Left lung (tissue), 10 donors: ENCODE results near the gene DDX5. TPM values are rescaled to one million over a fixed set of nuclear protein-coding genes. Genes with fewer than 3 reads are reported as not detected.
A peak's percentile ranks its signal among the peaks of the same experiment; 100 is the strongest.

Source experiments
- ATAC-seq: fragments of 200-7000 bp; cut with Tn5 transposase; one replicate; pipeline ENCODE4 v1.9.1; 2020; ENCODE audit warnings: moderate library complexity
- DNase-seq, 4 donors: peaks; one replicate each; pipeline ENCODE4 v3.0.0-alpha.2; 2013 to 2020
- H3K27ac ChIP-seq, 2 donors: fragments of 200-600 bp; sonication (generic) in 1 of 2; one replicate each; pipeline versions ENCODE4 v1.5.0 to v1.8.0; 2020 to 2021
- H3K27me3 ChIP-seq, 2 donors: fragments of 200-600 bp; sonication (generic) in 1 of 2; one replicate each; pipeline versions ENCODE4 v1.5.0 to v1.8.0; 2020 to 2021
- H3K36me3 ChIP-seq, 2 donors: fragments of 200-600 bp; sonication (generic) in 1 of 2; one replicate each; pipeline versions ENCODE4 v1.5.0 to v1.8.0; 2020 to 2021
- H3K4me1 ChIP-seq, 2 donors: fragments of 200-600 bp; one replicate each; pipeline ENCODE4 v1.8.0; 2021
- H3K4me3 ChIP-seq, 2 donors: fragments of 200-600 bp; sonication (generic) in 1 of 2; one replicate each; pipeline versions ENCODE4 v1.5.0 to v1.8.0; 2020 to 2021; ENCODE audit warnings: mild to moderate bottlenecking in 1 of 2
- H3K9me3 ChIP-seq, 2 donors: fragments of 200-600 bp; sonication (generic) in 1 of 2; one replicate each; pipeline versions ENCODE4 v1.5.0 to v1.8.0; 2020 to 2021
- CTCF ChIP-seq, 2 donors: fragments of 200-600 bp; sonication (generic) in 1 of 2; IDR thresholded peaks; one replicate each; pipeline versions ENCODE4 v1.5.0 to v1.8.0; 2021; ENCODE audit warnings: antibody characterized with exemption in 2 of 2
- intact Hi-C, 2 donors: fragments of 100-400 bp; cut with DNase I; formaldehyde crosslinking; loops; one replicate each; pipeline versions ENCODE4 v1.11.2 to v1.14.2; 2022
- polyA plus RNA-seq, 6 donors: library from polyadenylated mRNA; unstranded; fragments of 120-200 nt; gene quantifications; one replicate each; pipeline ENCODE4 v1.2.1, GENCODE V29; 2013; ENCODE audit not compliant: insufficient read length in 6 of 6
- total RNA-seq, 2 donors: library from RNA; stranded (reverse); fragmentation: NEBNext Ultra II Directional; extraction: Animal tissue kit (Norgen Biotek cat#: 25700); gene quantifications; one replicate each; pipeline ENCODE4 v1.2.1, GENCODE V29; 2021
- donor health status: DM: no; HTN: yes; CAD: no.
- donor health status: DM: no; HTN: no; CAD: no.

The DDX5 gene
- total and polyA plus RNA-seq, 8 donors, result 653 to 835 (median 730) TPM

- no peak for TF ChIP-seq CTCF (IDR thresholded peaks at IDR 0.05)
- Histone ChIP-seq H3K36me3 (peaks cover 32 to 74% of the 10 kb centered on the region in 2 donors), H3K27ac (no peak overlapping the region), H3K27me3 (no peaks in the 10 kb centered on the region), H3K4me1 (peaks cover 27 to 83% of the 10 kb centered on the region in 2 donors), H3K4me3 (no peak overlapping the region), H3K9me3 (no peaks in the 10 kb centered on the region)
- intact Hi-C loops, result no loop called here
- DNase-seq, result no peak
- ATAC-seq, result no peak
Measured at GRCh38 chr17:64500862-64501765, 5.0 kb downstream of the DDX5 start.

DNA sequence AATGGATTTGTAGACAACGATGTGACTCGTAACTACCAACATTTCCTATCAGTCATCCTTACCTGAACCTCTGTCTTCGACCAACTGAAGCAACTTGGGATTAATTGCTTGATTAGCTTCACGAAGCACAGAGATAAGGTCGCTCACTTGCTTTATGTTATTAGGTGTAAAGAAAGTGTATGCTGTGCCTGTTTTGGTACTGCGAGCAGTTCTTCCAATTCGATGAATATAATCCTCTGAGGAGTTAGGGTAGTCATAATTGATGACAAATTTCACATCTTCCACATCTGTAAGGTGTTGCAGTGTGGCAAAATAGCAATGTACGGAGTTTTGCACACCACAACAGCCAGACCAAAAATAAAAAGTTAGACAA is 5.6 kb downstream of the DDX5 start:
- Histone ChIP-seq H3K27ac (no peak overlapping the region), H3K9me3 (no peaks in the 10 kb centered on the region), H3K36me3 (peaks cover 32 to 74% of the 10 kb centered on the region in 2 donors), H3K4me3 (no peak overlapping the region), H3K27me3 (no peaks in the 10 kb centered on the region), H3K4me1 (peaks cover 34 to 89% of the 10 kb centered on the region in 2 donors)
- ATAC-seq (no peak), DNase-seq (no peak)
- no peak for TF ChIP-seq CTCF (IDR thresholded peaks at IDR 0.05)
- intact Hi-C loops, result no loop called here

DNA sequence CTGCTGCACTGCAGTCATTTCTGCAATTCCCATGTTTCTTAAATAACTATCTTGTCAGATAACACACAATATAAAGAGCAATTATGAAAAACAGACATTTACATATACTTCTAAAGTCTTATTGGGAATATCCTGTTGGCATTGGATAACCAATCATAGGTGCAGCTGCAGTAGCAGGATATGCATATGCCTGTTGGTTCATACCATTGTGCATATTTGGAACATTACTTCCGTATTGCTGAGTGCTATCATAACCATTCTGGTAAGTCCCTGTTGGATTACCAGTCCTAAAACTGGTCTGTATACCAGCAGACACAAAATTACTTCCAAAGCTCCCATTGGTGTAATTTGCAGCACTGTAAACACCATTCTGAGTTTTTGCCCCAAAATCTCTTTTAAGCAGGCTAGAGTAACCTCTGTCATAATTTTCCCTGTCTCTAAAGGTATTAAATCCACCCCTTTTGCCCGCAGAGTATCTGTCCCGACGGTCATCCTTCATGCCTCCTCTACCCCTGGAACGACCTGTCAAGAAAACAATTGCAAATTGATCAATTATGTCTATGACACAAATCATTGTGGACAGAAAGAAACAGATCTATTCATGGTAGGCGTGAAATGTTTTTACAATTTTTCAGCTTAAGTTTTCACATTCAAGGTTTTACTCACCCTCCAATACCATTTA is 6.1 kb downstream of the DDX5 start:
- H3K27ac ChIP-seq, result no peak overlapping the region
- H3K9me3 ChIP-seq, result no peaks in the 10 kb centered on the region
- peaks cover 38 to 95% of the 10 kb centered on the region in 2 donors for H3K4me1 ChIP-seq
- no peak for ATAC-seq
- peaks cover 32 to 72% of the 10 kb centered on the region in 2 donors for H3K36me3 ChIP-seq
- H3K27me3 ChIP-seq, result no peaks in the 10 kb centered on the region
- intact Hi-C loops, result loop anchor here in 1 of 2 donors (10.0 kb wide), 1 partner anchor 175 kb away; no protein-coding TSS in a partner anchor
- DNase-seq, result no peak
- TF ChIP-seq CTCF (IDR thresholded peaks at IDR 0.05), result no peak
- H3K4me3 ChIP-seq, result no peak overlapping the region

DNA sequence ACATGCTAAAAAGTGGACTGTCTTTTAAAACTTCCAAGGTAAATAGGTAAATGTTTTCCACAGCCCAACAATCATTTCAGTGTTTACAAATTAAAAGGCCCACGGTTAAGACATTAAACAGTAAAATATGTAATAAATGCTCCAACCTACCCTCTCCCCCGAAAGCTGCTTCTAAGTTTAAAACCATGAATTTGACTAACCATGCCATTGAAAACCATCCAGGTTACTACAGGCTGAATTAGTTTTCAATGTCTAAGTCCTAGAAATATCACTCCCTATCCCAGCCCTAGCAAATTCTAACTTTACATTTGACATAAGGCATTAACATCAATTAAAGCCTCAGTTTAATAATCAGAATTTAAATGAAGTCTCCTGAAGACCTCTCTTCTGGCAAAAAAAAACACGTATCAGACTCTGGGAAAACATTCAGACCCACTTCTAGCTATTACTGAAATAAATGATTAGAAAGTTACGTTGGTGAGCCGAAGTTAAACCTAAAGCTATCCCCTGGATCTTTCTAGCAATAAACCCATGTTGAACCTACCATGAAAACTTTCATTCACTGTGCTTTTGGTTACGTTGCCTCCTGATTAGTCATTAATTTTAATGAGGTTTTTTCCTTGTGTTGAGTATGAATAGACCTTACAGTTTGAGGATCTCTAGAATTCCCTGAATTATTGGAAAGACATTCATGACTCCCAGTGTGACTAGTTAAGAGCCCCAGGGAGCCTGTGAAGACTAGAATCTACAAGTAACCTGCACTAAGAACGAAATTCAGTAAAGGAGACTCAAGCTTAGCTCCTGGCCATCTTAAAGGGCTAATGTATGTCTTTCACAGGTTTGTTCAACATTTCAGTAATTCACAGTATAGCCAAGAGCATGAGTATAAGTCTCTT is 7.5 kb downstream of the DDX5 start:
- TF ChIP-seq CTCF (IDR thresholded peaks at IDR 0.05), result no peak
- ATAC-seq (no peak), DNase-seq (no peak)
- intact Hi-C loops, result loop anchor here in 1 of 2 donors (10.0 kb wide), 1 partner anchor 174 kb away; no protein-coding TSS in a partner anchor
- Histone ChIP-seq H3K4me3 (no peak overlapping the region), H3K27me3 (no peaks in the 10 kb centered on the region), H3K27ac (peak overlapping the region in 1 of 2 donors; percentile 88), H3K9me3 (no peaks in the 10 kb centered on the region), H3K36me3 (peaks cover 27 to 58% of the 10 kb centered on the region in 2 donors), H3K4me1 (peaks cover 27 to 95% of the 10 kb centered on the region in 2 donors)
